Neural progenitor cell (in vitro differentiated cells): ENCODE data around the gene OOSP4A. TPM values are rescaled to one million over a fixed set of nuclear protein-coding genes. Genes with fewer than 3 reads are reported as not detected.

ENCODE experiments used
- DNase-seq: peaks from one replicate; pipeline ENCODE4 v3.0.0-alpha.2; 2016; ENCODE audit warnings: low spot score
- H2AFZ ChIP-seq: fragments of 200-600 bp; sonication (generic); replicated peaks from 2 replicates; pipeline ENCODE4 v1.6.1; 2016; ENCODE audit warnings: antibody characterized with exemption
- H3F3A ChIP-seq: fragments of 200-600 bp; sonication (generic); 2 replicates; pipeline ENCODE4 v1.6.1; 2016; ENCODE audit warnings: antibody characterized with exemption, low read depth
- H3K27ac ChIP-seq: fragments of 200-600 bp; sonication (generic); 2 replicates; pipeline ENCODE4 v1.5.1; 2016; ENCODE audit warnings: mild to moderate bottlenecking
- H3K27me3 ChIP-seq: fragments of 200-600 bp; sonication (generic); 2 replicates; pipeline ENCODE4 v1.6.1; 2016; ENCODE audit warnings: mild to moderate bottlenecking, moderate library complexity
- H3K36me3 ChIP-seq: fragments of 200-600 bp; sonication (generic); 2 replicates; pipeline ENCODE4 v1.5.1; 2016
- H3K4me1 ChIP-seq: fragments of 200-600 bp; sonication (generic); 2 replicates; pipeline ENCODE4 v1.6.1; 2016; ENCODE audit warnings: mixed run types
- H3K4me2 ChIP-seq: fragments of 200-600 bp; sonication (generic); 2 replicates; pipeline ENCODE4 v1.6.1; 2016
- H3K4me3 ChIP-seq: fragments of 200-600 bp; sonication (generic); 2 replicates; pipeline ENCODE4 v1.5.1; 2016
- H3K79me2 ChIP-seq: fragments of 200-600 bp; sonication (generic); 2 replicates; pipeline ENCODE4 v1.6.1; 2016; ENCODE audit warnings: low read depth
- H3K9ac ChIP-seq: fragments of 200-600 bp; sonication (generic); 2 replicates; pipeline ENCODE4 v1.6.1; 2016
- H3K9me3 ChIP-seq: fragments of 200-600 bp; sonication (generic); 2 replicates; pipeline ENCODE4 v1.5.1; 2016; ENCODE audit warnings: low read depth
- H4K20me1 ChIP-seq: fragments of 200-600 bp; sonication (generic); 2 replicates; pipeline ENCODE4 v1.6.1; 2016; ENCODE audit warnings: low read depth
- H3K27ac Mint-ChIP-seq: 3 replicates; pipeline ENCODE4 v1.8.0; 2021; ENCODE audit warnings: mixed read lengths
- H3K27me3 Mint-ChIP-seq: 2 replicates; pipeline ENCODE4 v1.8.0; 2022; ENCODE audit warnings: low read depth, mild to moderate bottlenecking, inconsistent platforms, moderate library complexity, mixed read lengths; ENCODE audit not compliant: insufficient read depth
- H3K36me3 Mint-ChIP-seq: 3 replicates; pipeline ENCODE4 v1.8.0; 2021; ENCODE audit warnings: mixed read lengths
- H3K4me1 Mint-ChIP-seq: 3 replicates; pipeline ENCODE4 v1.8.0; 2021; ENCODE audit warnings: mixed read lengths
- H3K4me3 Mint-ChIP-seq: 3 replicates; pipeline ENCODE4 v1.8.0; 2021; ENCODE audit warnings: mild to moderate bottlenecking, moderate library complexity, mixed read lengths
- H3K9me3 Mint-ChIP-seq: 3 replicates; pipeline ENCODE4 v1.8.0; 2020; ENCODE audit warnings: mixed read lengths
- CTCF ChIP-seq: fragments of 200-600 bp; sonication (generic); IDR thresholded peaks from 2 replicates; pipeline ENCODE4 v1.5.1; 2017; ENCODE audit warnings: antibody characterized with exemption, mild to moderate bottlenecking
- EZH2 ChIP-seq: fragments of 200-600 bp; sonication (generic); IDR thresholded peaks from 2 replicates; pipeline ENCODE4 v1.6.1; 2017; ENCODE audit warnings: antibody characterized with exemption, mild to moderate bottlenecking, moderate library complexity
- EZH2phosphoT487 ChIP-seq: fragments of 200-600 bp; sonication (generic); IDR thresholded peaks from 2 replicates; pipeline ENCODE4 v1.6.1; 2017; ENCODE audit warnings: antibody characterized with exemption
- total RNA-seq: library from RNA; depleted of rRNA; stranded (reverse); fragments of >200 nt; gene quantifications from 2 replicates; pipeline ENCODE4 v1.2.3, GENCODE V29; 2015; ENCODE audit warnings: low replicate concordance

OOSP4A gene
- total RNA-seq, 1 donor from 2014 or later = not detected

GRCh38 chr11:59967677-59968394, 4.0 kb downstream of the OOSP4A start:
- H3K9ac ChIP-seq = no peak overlapping the region
- Mint-ChIP-seq H3K4me1 (no peaks in the 10 kb centered on the region), H3K27me3 (no peaks in the 10 kb centered on the region), H3K4me3 (no peak overlapping the region), H3K36me3 (no peaks in the 10 kb centered on the region), H3K27ac (no peak overlapping the region), H3K9me3 (no peaks in the 10 kb centered on the region)
- H2AFZ ChIP-seq = no peak overlapping the region
- H3K27ac ChIP-seq = no peak overlapping the region
- no peaks in the 10 kb centered on the region for H3K27me3 ChIP-seq
- no peaks in the 10 kb centered on the region for H4K20me1 ChIP-seq
- no peak overlapping the region for H3K4me2 ChIP-seq
- H3K4me3 ChIP-seq = no peak overlapping the region
- no peak for TF ChIP-seq EZH2
- TF ChIP-seq CTCF = no peak
- no peak for TF ChIP-seq EZH2phosphoT487
- DNase-seq = no peak
- H3F3A ChIP-seq = no peaks in the 10 kb centered on the region
- no peaks in the 10 kb centered on the region for H3K79me2 ChIP-seq
- no peaks in the 10 kb centered on the region for H3K9me3 ChIP-seq
- no peaks in the 10 kb centered on the region for H3K36me3 ChIP-seq
- no peaks in the 10 kb centered on the region for H3K4me1 ChIP-seq

GRCh38 chr11:59968395-59968783, 4.6 kb downstream of the OOSP4A start:
- DNase-seq = no peak
- Histone ChIP-seq H3K4me3 (no peak overlapping the region), H3K4me1 (no peaks in the 10 kb centered on the region), H3K79me2 (no peaks in the 10 kb centered on the region), H4K20me1 (no peaks in the 10 kb centered on the region), H3K27me3 (no peaks in the 10 kb centered on the region), H3K36me3 (no peaks in the 10 kb centered on the region), H3F3A (no peaks in the 10 kb centered on the region), H3K27ac (no peak overlapping the region), H3K9ac (no peak overlapping the region), H2AFZ (no peak overlapping the region), H3K4me2 (no peak overlapping the region), H3K9me3 (no peaks in the 10 kb centered on the region)
- no peak overlapping the region for H3K4me3 Mint-ChIP-seq
- no peaks in the 10 kb centered on the region for H3K27me3 Mint-ChIP-seq
- no peaks in the 10 kb centered on the region for H3K4me1 Mint-ChIP-seq
- no peaks in the 10 kb centered on the region for H3K9me3 Mint-ChIP-seq
- H3K27ac Mint-ChIP-seq = no peak overlapping the region
- H3K36me3 Mint-ChIP-seq = no peaks in the 10 kb centered on the region
- no peak for TF ChIP-seq EZH2
- TF ChIP-seq EZH2phosphoT487 = no peak
- no peak for TF ChIP-seq CTCF

GRCh38 chr11:59973097-59973496, 9.3 kb downstream of the OOSP4A start:
- Histone ChIP-seq H4K20me1 (no peaks in the 10 kb centered on the region), H3K27me3 (no peaks in the 10 kb centered on the region), H3F3A (no peaks in the 10 kb centered on the region), H3K4me2 (no peak overlapping the region), H3K36me3 (no peaks in the 10 kb centered on the region), H3K9me3 (no peaks in the 10 kb centered on the region), H2AFZ (no peak overlapping the region), H3K27ac (no peak overlapping the region), H3K9ac (no peak overlapping the region), H3K79me2 (no peaks in the 10 kb centered on the region), H3K4me1 (no peaks in the 10 kb centered on the region), H3K4me3 (no peak overlapping the region)
- H3K4me1 Mint-ChIP-seq = no peaks in the 10 kb centered on the region
- TF ChIP-seq EZH2 (no peak), CTCF (no peak), EZH2phosphoT487 (no peak)
- H3K9me3 Mint-ChIP-seq = no peaks in the 10 kb centered on the region
- H3K27ac Mint-ChIP-seq = no peak overlapping the region
- H3K27me3 Mint-ChIP-seq = no peaks in the 10 kb centered on the region
- H3K4me3 Mint-ChIP-seq = no peak overlapping the region
- no peak for DNase-seq
- H3K36me3 Mint-ChIP-seq = no peaks in the 10 kb centered on the region
